HG03520 (cell line): ENCODE results near the gene HSPA2.

Source experiments
- ATAC-seq: cut with Tn5 transposase; IDR thresholded peaks from one replicate; pipeline ENCODE4 v1.9.1; 2021; ENCODE audit warnings: mild to moderate bottlenecking, moderate library complexity; ENCODE audit not compliant: unreplicated experiment

The HSPA2 gene

DNA sequence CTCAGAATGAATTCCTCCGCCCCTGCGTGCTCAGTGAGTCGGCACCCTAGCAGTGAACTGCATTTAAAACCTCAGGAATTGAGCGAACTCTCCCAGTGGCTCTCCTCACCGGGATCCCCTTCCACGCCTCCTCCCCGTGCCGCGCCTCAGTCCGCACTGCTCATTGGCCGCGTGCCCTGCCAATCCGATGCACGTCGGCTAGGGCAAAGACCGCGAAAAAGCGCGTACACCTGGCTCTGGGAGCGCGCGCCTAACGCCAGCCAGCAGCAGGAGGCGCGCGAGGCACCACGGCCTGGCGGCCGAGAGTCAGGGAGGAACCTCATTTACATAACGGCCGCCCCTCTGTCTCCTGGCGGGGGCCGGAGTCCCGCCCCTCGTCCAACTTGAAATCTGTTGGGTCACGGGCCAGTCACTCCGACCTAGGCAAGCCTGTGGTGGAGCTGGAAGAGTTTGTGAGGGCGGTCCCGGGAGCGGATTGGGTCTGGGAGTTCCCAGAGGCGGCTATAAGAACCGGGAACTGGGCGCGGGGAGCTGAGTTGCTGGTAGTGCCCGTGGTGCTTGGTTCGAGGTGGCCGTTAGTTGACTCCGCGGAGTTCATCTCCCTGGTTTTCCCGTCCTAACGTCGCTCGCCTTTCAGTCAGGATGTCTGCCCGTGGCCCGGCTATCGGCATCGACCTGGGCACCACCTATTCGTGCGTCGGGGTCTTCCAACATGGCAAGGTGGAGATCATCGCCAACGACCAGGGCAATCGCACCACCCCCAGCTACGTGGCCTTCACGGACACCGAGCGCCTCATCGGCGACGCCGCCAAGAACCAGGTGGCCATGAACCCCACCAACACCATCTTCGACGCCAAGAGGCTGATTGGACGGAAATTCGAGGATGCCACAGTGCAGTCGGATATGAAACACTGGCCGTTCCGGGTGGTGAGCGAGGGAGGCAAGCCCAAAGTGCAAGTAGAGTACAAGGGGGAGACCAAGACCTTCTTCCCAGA, at the start of gene HSPA2:
Gene HSPA2, plus strand, starts transcription at position 534 of the 995 bp plus-strand sequence. Its CDS starts 109 bp downstream, at position 643.
- ATAC-seq, result peak; percentile 93

DNA sequence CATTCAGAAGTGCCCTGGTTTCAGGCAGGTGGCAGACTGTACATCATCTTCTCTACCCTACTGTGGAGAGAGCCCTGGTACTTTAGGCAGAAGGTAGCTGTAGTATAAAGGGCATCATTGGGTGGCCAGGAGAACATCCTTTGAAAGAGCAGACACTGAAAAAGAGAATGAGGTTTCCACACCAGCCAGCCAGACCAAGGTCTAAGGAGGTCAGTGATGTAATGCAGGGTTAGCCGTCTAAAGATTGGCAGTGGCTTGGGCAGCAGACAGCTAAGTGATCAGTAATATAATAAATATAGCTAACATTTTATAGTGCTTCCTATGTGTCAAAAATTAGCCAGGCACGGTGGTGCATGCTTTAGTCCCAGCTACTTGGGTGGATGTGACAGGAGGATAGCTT, 48.9 kb upstream of the HSPA2 start:
- ATAC-seq, result no peak

DNA sequence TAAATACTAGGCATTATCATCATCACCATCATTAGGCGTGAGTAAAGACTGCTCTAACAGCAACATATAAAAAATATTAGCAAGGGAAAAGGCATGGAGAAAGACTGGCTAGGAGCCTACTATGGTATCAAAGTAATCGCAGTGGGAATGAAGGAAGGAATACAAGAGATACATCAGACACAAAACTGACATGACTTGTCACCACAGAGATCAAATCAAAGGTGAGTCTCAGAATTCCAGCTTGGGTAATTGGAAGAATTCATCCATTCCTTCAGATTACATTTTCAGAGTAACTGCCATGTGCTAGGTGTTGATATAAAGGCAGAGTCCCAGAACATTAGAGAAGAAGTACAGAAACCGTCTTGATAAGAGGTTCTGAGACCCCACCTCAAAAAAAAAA, 47.1 kb upstream of the HSPA2 start:
- ATAC-seq, result no peak

DNA sequence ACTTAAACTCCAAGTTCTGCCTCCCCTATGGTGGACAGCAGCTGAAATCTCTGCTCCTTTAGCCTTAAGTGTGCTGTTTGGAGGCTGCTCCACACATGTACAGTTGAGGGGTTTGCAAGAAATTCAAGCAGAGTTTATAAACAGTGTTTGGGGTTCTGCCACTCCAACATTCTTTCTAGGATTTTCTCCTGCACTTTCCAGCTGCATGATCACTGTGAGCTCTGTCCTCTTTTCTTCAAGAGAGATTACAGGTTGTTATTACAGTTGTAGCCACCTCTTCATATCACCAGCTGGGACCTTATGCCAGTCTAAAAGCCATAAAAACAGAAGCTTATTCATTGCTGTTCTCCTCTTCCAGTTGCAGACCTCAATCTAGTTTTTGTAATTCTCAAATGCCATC, 45.3 kb upstream of the HSPA2 start:
- no peak for ATAC-seq

DNA sequence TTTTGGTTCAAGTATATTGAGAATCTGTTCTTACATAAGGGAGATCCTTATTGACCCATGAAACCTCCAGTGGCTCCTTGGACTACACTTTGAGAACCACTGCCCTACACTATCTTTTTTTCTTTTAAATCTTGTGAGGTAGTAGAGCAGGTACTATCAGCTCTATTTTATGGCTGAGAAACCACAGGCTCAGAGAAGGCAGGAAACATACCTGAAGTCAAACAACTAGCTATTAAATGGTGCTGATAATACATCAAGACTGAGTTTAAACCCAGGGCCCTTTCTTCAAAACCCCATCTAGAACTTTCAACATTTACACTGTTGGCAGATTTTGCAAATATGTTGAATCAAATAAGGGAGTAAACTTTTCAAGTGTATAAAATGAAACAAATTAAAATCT, 43.8 kb upstream of the HSPA2 start:
- no peak for ATAC-seq

DNA sequence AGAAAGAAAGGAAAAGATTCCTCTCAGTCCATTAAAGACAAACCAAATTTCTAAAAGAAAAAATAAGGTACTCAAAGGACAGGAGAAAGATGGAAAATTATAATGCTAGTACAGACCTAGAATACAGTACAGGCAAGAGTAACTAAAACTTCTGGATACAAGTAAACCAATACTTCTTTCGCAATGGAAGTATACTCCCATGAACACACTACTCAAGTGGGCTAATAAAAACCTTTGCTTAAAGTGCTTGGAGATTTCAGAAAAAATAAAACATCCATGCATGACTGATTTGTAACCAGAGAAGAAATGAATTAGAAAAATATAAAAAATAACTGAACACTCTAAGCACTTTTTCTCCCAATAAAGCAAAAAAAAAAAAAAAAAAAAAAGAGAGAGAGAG, 40.5 kb upstream of the HSPA2 start:
- ATAC-seq, result no peak

DNA sequence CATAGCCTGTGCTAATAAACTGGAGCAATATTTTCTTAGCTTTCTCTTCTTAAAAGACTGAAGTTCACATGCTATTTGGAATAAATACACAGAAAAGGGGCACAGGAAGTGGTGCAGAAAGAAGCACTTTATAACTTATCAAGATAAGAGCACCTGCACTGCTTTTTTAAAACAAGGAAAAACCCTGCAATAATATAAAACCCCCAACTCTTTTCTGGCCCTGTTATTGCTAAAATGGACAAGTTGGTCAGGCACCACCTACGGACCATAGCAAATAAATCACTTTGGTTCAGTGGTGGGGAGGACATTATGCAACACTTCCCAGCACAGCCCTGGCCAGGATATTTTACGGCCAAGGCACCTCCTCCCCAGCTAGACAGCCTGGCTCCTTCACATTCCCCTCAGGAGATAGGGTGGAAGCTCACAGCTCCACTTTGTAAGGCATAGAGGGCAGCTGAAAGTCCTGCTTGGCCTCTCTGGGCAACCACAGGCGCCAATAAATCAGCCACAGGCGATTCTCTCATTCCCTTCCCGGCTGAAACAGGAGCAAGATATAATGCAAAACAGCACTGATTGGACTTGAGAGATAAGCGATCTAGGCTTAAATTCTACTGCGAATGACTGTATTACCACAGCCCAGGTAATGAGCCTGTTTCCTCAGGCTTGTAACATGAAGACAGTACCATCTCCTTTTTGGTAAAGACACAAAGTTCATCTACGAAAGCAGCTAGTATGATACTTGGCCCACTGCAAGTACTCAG, 39.0 kb upstream of the HSPA2 start:
- no peak for ATAC-seq

DNA sequence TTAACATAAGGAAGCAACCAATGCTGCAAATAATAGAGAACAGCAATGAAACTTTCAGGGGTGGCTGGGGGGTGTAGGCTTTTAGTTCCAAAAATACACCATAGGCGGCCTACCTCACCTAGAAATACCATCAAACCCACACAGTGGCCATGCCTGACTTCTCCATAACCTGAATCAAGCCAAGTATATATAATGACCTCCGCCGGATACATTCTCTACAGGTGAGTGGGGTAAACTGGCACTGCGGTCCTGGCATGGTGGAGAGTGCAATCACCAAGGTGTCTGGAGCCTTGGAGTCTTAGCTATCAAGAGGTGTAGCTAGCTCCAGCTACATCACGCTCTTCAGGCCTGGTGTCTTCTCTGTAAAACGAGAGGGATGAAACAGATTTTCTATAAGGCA, 38.1 kb upstream of the HSPA2 start:
- no peak for ATAC-seq

DNA sequence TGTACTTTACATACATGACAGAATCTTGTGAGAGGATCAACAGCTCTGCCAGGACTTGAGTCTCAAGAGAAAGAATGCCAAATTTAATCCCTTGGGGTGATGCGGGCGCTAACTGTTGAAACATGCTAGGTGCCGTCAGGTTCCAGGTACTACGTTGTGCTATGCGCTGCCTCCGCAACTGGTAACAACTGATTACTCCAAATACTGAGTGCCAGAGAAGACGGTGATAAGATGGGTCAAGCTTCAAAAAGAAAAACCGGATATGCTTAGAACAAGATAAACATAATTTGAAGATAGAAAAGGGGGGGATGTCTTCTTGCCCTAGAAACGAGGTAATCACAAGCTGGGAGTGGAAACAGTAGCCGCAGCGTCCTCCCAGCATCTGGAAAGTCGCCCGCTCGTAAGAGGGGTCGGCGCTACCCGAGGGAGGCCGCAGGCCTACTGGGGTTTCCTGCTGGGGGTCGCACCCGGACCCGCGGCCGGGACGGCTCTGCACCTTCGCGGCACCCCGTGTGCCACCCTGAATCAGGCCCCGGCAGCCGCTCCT, 37.6 kb upstream of the HSPA2 start:
- ATAC-seq, result no peak

DNA sequence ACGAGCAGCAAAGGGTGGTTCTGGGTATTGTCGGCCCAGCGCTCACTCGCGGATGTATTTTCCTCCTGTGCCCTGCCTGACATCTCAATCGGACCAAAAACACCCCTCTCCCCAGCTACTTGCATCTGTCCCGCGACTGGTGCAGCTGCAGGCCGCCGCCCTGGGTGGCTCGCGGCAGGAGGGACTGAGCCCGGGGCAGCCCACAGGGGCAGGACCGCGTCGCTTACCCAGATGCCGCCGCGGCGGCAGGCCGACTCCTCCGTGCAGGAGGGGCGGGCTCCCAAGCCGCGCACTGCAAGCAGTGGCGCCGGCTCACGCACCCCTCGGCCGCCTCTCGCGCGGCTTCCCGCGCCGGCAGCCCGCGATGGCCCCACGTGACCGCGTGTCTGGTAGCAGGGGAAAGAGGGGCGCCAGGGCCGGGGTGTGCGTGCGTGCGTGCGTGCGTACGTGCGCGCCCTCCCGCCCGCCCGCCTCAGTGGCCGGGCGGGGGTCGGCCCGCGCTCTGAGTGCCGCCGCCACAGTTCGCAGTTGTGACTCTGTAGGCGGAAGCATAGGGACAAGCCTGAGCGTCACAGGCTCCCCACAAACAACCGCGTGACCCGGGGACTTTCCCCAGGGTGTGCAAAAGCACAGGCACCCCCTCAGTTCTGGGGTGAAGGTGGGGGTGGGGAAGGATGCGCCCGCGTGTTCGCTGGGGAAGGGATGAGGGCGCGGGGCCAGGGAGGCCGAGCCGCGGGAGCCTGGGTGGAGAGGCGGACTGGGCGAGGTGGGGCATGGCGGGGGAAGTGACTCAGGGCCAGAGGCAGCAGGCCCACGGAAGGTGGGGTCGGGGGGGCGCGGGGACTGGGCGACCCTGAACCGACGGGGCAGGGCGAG, 36.9 kb upstream of the HSPA2 start, which contains the start of gene ZBTB25:
Gene ZBTB25, minus strand, starts transcription at position 405 of the 876 bp plus-strand sequence. CDS start 13,305 bp downstream, outside the sequence.
- ATAC-seq, result peak; percentile 55

DNA sequence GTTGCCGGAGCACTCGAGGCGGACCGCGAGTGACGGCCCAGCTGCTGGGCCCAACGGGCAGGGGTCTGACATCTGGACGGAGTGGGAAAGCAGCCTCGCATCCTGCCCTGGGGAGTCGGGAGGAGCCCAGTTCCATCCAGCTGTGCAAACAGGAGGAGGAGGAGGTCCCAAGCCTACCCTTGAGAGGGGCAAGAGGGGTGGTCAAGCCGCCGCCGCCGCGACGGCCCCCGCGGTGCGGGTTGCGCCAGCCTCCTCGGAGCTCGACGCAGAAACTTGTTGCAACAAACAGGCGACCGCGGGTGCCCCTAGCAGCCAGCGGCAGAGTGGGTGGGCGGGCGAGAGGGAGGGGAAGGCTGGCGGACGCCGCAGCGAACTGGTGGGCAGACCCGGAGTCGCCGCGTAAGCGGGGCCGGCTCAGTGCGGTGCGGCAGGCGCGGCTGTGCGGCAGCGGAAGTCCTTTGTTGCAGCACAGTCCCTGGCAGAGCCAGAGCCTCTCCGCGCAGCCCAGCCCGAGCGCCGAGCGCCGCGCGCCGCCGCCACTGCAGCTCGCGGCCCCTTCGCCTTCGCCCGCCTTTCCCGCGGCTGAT, 36.1 kb upstream of the HSPA2 start, which contains the start of gene ZBTB1:
Gene ZBTB1, plus strand, starts transcription at position 461 of the 587 bp plus-strand sequence. CDS start 16,735 bp downstream, outside the sequence.
- peak; percentile 23 for ATAC-seq

DNA sequence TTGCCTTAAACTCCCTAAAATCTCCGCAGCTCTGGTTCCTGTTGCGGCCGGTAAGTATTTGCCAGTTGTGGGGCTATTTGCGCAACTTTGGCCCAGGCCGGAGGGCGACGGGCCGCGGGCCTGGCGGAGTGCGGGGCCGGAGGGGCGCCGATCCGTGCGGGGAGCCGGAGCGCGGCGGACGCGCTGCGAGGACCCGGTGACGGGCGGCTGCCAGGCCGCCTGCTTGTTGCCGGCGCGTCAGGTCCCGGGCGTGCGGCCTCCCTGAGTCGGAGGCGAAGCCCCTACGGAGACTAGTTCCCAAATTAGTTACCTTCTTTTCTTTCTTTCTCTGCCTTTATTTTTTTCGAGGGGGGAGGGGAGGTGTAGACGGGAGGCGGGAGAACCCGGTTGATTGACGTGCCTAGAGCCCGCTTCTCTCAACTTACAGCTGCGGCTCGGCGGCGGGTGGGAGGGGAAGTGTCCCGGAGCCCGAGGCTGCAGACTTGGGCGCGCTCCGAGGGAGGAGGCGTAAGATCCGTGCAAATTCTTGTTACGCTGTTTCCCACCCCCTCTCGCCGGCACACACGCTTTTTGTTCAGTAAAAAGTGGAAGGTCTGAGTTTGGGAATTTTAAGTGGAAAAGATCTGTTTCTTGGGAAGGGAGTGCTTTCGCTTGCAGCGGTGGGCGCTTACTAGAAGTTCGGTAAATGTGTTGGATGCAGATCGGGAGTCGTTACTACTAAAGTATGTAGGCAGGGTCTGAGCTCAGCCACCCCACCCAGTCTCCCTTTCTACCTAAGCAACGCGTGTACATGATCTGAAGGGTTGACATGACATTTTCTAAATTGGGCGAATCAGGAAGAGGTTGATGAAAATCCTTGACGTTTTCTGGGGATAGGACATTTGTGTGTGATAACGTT, 35.4 kb upstream of the HSPA2 start:
- ATAC-seq, result no peak

DNA sequence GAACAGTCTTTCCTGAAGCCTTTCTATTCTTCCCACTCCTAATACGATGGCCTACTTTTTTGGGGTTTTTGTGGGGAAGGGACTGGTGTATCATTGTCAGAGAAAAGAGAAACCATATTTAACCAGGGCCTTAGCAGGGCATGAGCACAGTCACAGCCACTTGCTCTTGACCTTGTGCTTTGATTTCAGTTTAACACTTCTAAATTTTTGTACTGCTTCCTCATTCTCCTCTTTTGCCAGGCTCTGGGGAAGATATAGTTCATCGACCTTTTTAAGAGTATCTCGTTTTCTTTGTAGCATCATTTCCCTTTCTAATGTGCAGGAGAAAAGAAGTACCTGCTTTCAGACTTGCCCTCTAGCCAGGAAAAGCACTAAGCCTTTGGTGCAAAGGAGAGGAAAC, 33.8 kb upstream of the HSPA2 start:
- ATAC-seq, result no peak

DNA sequence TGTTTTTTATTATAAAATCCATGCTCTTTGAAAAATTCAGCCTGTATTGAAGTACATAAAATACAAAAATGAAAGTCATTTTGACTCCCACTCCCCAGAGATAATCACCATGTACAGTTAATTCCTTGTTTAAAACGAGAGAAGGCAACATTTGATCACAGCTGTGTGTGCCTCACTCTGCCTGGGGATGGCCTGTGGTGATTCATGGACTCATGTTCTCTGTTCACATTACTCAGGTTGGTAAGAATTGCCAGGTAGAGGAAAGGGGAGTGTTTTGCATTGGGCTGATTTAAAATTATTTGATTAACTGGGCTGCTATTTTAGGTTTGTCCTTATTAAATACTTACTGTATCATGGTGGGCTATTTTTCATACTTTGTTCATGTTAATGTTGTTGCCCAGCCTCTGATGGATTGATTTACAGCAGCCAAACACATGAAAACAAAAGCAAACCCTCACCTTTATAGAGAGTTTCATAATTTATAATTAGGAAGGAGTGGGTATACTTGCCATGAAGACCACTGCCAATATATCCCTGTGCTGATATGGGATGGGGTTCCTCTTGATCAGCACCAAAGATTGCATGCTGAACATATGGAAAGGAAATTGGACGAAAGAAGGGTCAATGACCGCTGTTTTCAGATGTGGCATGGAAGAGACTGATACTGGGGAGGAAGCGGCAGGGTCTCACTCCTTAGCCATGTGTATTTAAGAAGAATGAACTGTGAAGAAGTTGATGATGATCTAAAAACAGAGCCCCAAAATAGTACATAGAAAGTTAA, 33.0 kb upstream of the HSPA2 start:
- ATAC-seq, result no peak

DNA sequence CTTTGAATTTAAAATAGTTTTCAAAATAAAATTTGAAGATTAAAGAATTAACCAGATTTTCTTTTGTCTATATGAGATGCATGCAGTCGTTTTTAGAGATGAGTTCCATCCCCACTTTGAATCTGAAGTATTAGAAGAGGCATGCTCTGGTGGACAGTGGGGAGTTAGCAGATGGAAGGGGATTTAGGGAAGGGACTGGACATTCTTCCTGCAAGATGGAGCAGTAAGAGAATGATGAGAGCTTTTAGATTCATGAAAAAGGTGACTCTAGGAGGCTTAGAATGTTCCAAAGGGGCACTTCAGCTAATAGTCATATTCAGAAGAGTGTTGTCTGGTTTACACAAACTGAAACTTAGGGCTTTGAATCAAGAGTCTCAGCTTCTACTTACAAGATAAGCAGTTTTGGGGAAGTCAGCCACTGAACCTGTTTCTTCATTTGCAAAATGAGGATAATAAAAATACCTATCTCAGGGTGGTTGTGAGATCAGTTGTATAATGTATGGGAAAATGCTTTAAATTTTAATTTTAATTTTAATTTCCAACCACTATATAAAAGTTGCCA, 32.2 kb upstream of the HSPA2 start:
- ATAC-seq, result no peak

DNA sequence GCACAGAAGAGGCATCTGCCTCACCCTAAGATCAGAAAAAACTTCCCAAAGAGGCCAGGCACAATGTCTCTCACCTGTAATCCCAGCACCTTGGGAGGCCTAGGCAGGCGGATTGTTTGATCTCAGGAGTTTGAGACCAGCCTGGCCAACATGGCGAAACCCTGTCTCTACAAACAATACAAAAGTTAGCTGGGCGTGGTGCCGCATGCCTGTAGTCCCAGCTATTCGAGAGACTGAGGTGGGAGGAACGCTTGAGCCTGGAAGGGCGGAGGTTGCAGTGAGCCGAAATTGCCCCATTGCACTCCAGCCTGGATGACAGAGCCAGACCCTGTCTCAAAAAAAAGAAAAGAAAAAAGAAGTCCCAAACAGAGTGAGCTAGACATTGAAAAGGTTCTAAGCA, 31.5 kb upstream of the HSPA2 start:
- no peak for ATAC-seq

DNA sequence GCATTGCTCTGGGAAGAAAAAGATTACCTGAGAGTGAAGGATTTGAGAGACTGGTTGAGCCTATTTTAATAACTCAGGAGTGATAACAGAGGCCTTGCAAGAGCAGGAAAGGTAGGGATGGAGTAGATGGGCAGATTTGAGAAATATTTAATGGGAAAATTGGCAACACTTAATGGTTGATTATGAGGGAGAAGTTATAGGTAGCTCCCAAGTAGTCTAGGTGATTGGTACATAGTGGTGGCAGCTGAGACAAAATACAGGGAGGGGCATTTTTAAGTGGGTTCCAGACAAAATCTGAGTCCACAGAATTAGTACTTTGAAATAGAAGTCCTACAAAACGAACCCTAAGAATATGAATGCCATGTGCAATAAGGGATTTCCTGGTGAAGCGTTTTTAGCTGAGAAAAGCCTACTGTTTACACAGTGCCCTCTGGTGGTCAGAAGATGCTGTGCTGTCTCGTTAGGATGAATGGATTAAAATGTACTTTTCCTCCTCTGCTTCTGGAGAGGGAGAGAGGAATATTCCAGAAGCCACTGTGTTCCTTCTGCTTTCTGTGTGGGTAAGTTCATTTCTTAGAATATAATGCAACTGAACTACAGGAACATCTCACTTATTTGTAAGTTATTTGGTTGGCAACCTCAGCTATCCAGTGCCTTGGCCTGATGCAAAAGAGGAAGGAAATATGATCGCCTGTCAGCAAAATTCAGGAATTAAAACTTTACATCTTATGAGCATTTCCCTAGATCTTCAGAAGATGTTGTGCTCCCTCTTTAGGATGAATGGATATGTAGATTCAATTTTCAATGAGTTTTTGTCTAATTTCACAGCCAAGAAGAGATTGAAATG, 29.5 kb upstream of the HSPA2 start:
- ATAC-seq, result no peak
